Measurements from ENCODE around the gene FDXACB1.

- no peak for TF ChIP-seq TAF1 (IDR thresholded peaks at IDR 0.05; ENCODE audit: low read depth, low read length)
- no peak for TF ChIP-seq POLR2A (IDR thresholded peaks at IDR 0.05; ENCODE audit: low read depth, low read length)
Observed at GRCh38 chr11:111905411-111905810, 26.4 kb upstream of the FDXACB1 start.

Measured in GM12891 (cell line).